SU-DHL-6 (cell line): ENCODE measurements around the gene ARHGEF26.

Source experiments
- CTCF ChIP-seq: fragments of 200-600 bp; sonication (generic); IDR thresholded peaks from one replicate; pipeline ENCODE4 v1.5.1; 2017; ENCODE audit warnings: antibody characterized with exemption, mild to moderate bottlenecking, low read length, moderate library complexity; ENCODE audit not compliant: insufficient read depth, poor library complexity, severe bottlenecking
- EZH2phosphoT487 ChIP-seq: fragments of 200-600 bp; sonication (generic), shearing (Covaris generic); conservative IDR thresholded peaks from 2 replicates; pipeline ENCODE4 v1.6.1; 2018; ENCODE audit warnings: mild to moderate bottlenecking, antibody characterized with exemption, low read length, moderate library complexity, mixed read lengths

- TF ChIP-seq CTCF (no peak), EZH2phosphoT487 (no peak)
Observed at GRCh38 chr3:154228561-154229216, 107.5 kb downstream of the ARHGEF26 start.
